Ammon's horn (tissue), 1 donor: ENCODE measurements around the gene TBC1D8B.

Experiments used
- DNase-seq: peaks from one replicate; pipeline ENCODE4 v3.0.0-alpha.2; 2016; ENCODE audit warnings: low spot score

Gene TBC1D8B

GRCh38 chrX:106898462-106898861, 96.0 kb downstream of the TBC1D8B start:
- DNase-seq: peak; percentile 40

- no peak for DNase-seq
Measured at GRCh38 chrX:106899276-106899675, 96.8 kb downstream of the TBC1D8B start.

- no peak for DNase-seq
Measured at GRCh38 chrX:106899841-106900240, 97.4 kb downstream of the TBC1D8B start.

- DNase-seq: no peak
Measured at GRCh38 chrX:106901341-106901740, 98.9 kb downstream of the TBC1D8B start.

GRCh38 chrX:106901781-106902219, 99.3 kb downstream of the TBC1D8B start:
- no peak for DNase-seq

GRCh38 chrX:106902684-106903083, 100.2 kb downstream of the TBC1D8B start:
- DNase-seq: no peak

- DNase-seq: no peak
Measured at GRCh38 chrX:106903291-106903824, 100.9 kb downstream of the TBC1D8B start, which contains the start of gene RIPPLY1. Gene RIPPLY1, minus strand, starts transcription at chrX:106903341. Its CDS starts 54 bp downstream, at chrX:106903287.

- DNase-seq: no peak
Measured at GRCh38 chrX:106903856-106904528, 101.5 kb downstream of the TBC1D8B start.

- no peak for DNase-seq
Measured at GRCh38 chrX:106905064-106905708, 102.7 kb downstream of the TBC1D8B start.

- DNase-seq: no peak
Measured at GRCh38 chrX:106906361-106906760, 103.9 kb downstream of the TBC1D8B start.

GRCh38 chrX:106912864-106913263, 110.4 kb downstream of the TBC1D8B start:
- DNase-seq: no peak

- DNase-seq: no peak
Measured at GRCh38 chrX:106917830-106918500, 115.5 kb downstream of the TBC1D8B start.

GRCh38 chrX:106919932-106920452, 117.5 kb downstream of the TBC1D8B start, which contains the start of gene CLDN2:
Gene CLDN2, plus strand, starts transcription at chrX:106920402. Its CDS starts 7,827 bp downstream, at chrX:106928229.
- no peak for DNase-seq

- DNase-seq: no peak
Measured at GRCh38 chrX:106921637-106922036, 119.2 kb downstream of the TBC1D8B start.
